Uterine smooth muscle cell (primary cell): ENCODE data around the gene ENKUR. TPM values are rescaled to one million over a fixed set of nuclear protein-coding genes. Genes with fewer than 3 reads are reported as not detected.

ENCODE experiments used
- total RNA-seq: library from RNA; depleted of rRNA; stranded (reverse); fragments of >200 nt; gene quantifications from 2 replicates; pipeline ENCODE4 v1.2.3, GENCODE V29; 2014

The ENKUR gene
- total RNA-seq: under 0.01 and 0.11 TPM in 2 replicates

GRCh38 chr10:25015828-25016375 lies at the start of gene ENKUR:
TSS of gene ENKUR (minus strand) at chr10:25016158. CDS start at chr10:25015936, 222 bp downstream.

GRCh38 chr10:25016376-25017153 lies 607 bp upstream of the ENKUR start, which contains the start of gene THNSL1:
TSS of gene THNSL1 (plus strand) at chr10:25016612. CDS start at chr10:25023224, 6,612 bp downstream.

GRCh38 chr10:24952143-24952706 lies 63.7 kb downstream of the ENKUR start, which contains the start of gene PRTFDC1:
TSS of gene PRTFDC1 (minus strand) at chr10:24952606. CDS start at chr10:24952575, 31 bp downstream.

Other genes with a start within 250 kb of the ENKUR start
- 13.5 and 22.9 TPM in 2 replicates for gene PRTFDC1, start 63.6 kb downstream of the ENKUR start, total RNA-seq
- 4.9 and 7.0 TPM in 2 replicates for gene THNSL1, start 454 bp upstream of the ENKUR start, total RNA-seq
- gene GPR158, start 158.8 kb upstream of the ENKUR start, total RNA-seq: under 0.01 TPM in 1 of 2 replicates, not detected in the other